HEK293T (cell line): ENCODE data around the gene APBB2.

Experiments
- CTCF ChIA-PET: fragments of 350-600 bp; formaldehyde crosslinking; extraction: SDS; loops from one replicate; lab custom pipeline; 2021; ENCODE audit warnings: antibody characterized with exemption, inconsistent platforms; lab: Yijun Ruan, JAX
- POLR2A ChIA-PET: fragments of 350-600 bp; formaldehyde crosslinking; extraction: SDS; loops from one replicate; lab custom pipeline; 2020; ENCODE audit warnings: antibody characterized with exemption, inconsistent platforms; lab: Yijun Ruan, JAX
- DNase-seq: peaks from one replicate; pipeline ENCODE4 v3.0.0; 2012; ENCODE audit warnings: mixed read lengths; ENCODE audit errors: extremely low spot score
- ARNT ChIP-seq: fragments of 450-650 bp; IDR thresholded peaks from 2 replicates; pipeline ENCODE4 v1.6.1; 2017; ENCODE audit warnings: mild to moderate bottlenecking
- BHLHE40 ChIP-seq: fragments of 450-650 bp; IDR thresholded peaks from 2 replicates; pipeline ENCODE4 v1.6.1; 2016; ENCODE audit warnings: mild to moderate bottlenecking, moderate library complexity, borderline replicate concordance
- CTBP1 ChIP-seq: fragments of 450-650 bp; IDR thresholded peaks from 2 replicates; pipeline ENCODE4 v1.6.1; 2016; ENCODE audit warnings: borderline replicate concordance
- ELF4 ChIP-seq: fragments of 450-650 bp; IDR thresholded peaks from 2 replicates; pipeline ENCODE4 v1.6.1; 2017; ENCODE audit warnings: antibody characterized with exemption
- FOXA1 ChIP-seq: fragments of 450-650 bp; IDR thresholded peaks from 2 replicates; pipeline ENCODE4 v1.6.1; 2016; ENCODE audit warnings: mild to moderate bottlenecking
- FOXK2 ChIP-seq: fragments of 450-650 bp; IDR thresholded peaks from 2 replicates; pipeline ENCODE4 v1.6.1; 2016; ENCODE audit warnings: mild to moderate bottlenecking
- FOXM1 ChIP-seq: fragments of 450-650 bp; IDR thresholded peaks from 2 replicates; pipeline ENCODE4 v1.6.1; 2017; ENCODE audit warnings: mild to moderate bottlenecking, borderline replicate concordance
- HDGF ChIP-seq: fragments of 450-650 bp; IDR thresholded peaks from 2 replicates; pipeline ENCODE4 v1.6.1; 2017; ENCODE audit warnings: antibody characterized with exemption, borderline replicate concordance
- L3MBTL2 ChIP-seq: fragments of 450-650 bp; conservative IDR thresholded peaks from 2 replicates; pipeline ENCODE4 v1.6.1; 2016; ENCODE audit warnings: mild to moderate bottlenecking
- LEF1 ChIP-seq: fragments of 450-650 bp; IDR thresholded peaks from 2 replicates; pipeline ENCODE4 v1.6.1; 2017; ENCODE audit warnings: mild to moderate bottlenecking, borderline replicate concordance
- NFRKB ChIP-seq: fragments of 450-650 bp; IDR thresholded peaks from 2 replicates; pipeline ENCODE4 v1.6.1; 2016; ENCODE audit warnings: mild to moderate bottlenecking, moderate library complexity
- SP1 ChIP-seq: fragments of 450-650 bp; IDR thresholded peaks from 2 replicates; pipeline ENCODE4 v1.6.1; 2017
- SUZ12 ChIP-seq: fragments of 450-650 bp; IDR thresholded peaks from 2 replicates; pipeline ENCODE4 v1.6.1; 2016; ENCODE audit warnings: mild to moderate bottlenecking
- TARDBP ChIP-seq: fragments of 450-650 bp; IDR thresholded peaks from 2 replicates; pipeline ENCODE4 v1.6.1; 2016
- ZNF384 ChIP-seq: fragments of 450-650 bp; IDR thresholded peaks from 2 replicates; pipeline ENCODE4 v1.6.1; 2016
- TF ChIP-seq, protein P1 (sequence below): fragments of 450-650 bp; IDR thresholded peaks from 2 replicates; pipeline ENCODE4 v1.6.1; 2016

Gene APBB2

DNA sequence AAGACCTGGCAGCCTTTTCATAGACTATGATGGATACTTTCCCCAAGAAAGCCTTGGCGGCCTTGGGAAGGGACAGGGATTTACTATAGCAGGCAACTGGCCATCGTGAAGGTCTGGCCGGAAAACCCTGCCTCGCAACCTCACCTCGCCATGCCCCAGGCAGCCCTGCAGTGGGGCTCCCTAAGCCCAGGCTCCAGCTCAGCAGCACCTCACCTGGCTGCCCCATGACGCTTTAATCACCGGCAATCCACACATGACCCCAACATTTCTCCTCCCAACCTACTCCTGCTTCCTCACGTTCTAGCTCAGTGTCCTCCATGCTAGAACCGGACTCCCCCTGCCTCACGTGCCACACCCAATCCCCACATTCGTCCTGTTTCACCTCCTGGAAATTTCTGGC, 382.2 kb downstream of the APBB2 start:
- no peak for DNase-seq
- no peak for TF ChIP-seq TARDBP
- TF ChIP-seq, protein P1, sequence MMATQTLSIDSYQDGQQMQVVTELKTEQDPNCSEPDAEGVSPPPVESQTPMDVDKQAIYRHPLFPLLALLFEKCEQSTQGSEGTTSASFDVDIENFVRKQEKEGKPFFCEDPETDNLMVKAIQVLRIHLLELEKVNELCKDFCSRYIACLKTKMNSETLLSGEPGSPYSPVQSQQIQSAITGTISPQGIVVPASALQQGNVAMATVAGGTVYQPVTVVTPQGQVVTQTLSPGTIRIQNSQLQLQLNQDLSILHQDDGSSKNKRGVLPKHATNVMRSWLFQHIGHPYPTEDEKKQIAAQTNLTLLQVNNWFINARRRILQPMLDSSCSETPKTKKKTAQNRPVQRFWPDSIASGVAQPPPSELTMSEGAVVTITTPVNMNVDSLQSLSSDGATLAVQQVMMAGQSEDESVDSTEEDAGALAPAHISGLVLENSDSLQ, result no peak
- TF ChIP-seq CTBP1, result no peak
- no peak for TF ChIP-seq FOXA1
- TF ChIP-seq SUZ12, result no peak
- no peak for TF ChIP-seq FOXM1
- no peak for TF ChIP-seq ARNT
- TF ChIP-seq L3MBTL2, result no peak
- no peak for TF ChIP-seq SP1
- no peak for TF ChIP-seq ZNF384
- no peak for TF ChIP-seq NFRKB
- no peak for TF ChIP-seq FOXK2
- TF ChIP-seq LEF1, result no peak
- TF ChIP-seq HDGF, result no peak
- TF ChIP-seq BHLHE40, result no peak
- no peak for TF ChIP-seq ELF4
- CTCF ChIA-PET, result no interaction called here
- POLR2A ChIA-PET, result no interaction called here

DNA sequence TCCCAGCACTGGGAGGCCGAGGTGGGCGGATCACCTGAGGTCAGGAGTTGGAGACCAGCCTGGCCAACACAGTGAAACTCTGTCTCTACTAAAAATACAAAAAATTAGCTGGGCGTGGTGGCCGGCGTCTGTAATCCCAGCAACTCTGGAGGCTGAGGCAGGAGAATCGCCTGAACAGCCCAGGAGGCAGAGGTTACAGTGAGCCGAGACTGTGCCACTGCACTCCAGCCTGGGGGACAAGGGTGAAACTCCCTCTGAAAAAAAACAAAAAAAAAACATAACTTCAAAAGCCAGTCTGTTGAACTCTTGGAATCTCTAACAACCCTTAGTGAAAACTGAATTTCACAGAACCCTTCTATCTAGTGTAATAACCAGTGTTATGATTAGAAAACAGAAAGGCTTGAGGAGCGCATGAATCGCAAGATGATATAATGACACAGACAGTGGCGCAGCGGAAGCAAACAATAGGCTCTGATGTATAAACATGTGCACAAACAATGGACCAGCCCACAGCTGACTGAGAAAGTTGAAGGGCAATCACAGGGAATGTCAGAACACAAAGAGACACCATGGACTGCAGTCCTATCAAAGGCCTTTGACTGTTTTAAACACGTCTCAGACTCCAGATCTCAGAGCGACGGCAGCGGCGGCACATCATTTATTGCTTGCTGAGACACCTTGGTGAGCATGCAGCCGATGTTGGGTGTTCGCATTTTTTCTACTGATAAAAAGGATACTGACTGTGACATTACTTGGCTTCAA, 383.0 kb downstream of the APBB2 start:
- no peak for DNase-seq
- POLR2A ChIA-PET, result no interaction called here
- CTCF ChIA-PET, result no interaction called here
- no peak for TF ChIP-seq SP1
- no peak for TF ChIP-seq NFRKB
- no peak for TF ChIP-seq FOXA1

DNA sequence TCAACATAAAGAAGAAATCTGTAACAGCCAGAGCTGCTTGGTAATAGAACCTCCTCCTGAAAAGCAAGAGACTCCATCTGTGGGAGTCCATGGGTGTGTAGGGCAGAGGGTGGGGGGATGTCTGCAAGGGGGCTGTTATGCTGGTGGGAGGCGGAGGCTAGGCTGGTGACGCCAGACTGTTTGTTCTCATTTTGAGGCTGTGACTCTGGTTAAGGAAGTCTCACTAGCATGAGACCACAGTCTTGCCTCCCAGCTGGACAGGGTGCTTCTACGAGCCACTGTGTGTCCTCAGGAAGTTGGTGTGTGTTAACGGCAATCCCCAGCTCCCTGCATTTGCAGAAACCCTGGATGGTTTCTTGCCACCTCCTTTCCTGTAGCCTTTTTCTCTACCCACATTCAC, 384.8 kb downstream of the APBB2 start:
- DNase-seq, result no peak
- CTCF ChIA-PET, result no interaction called here
- TF ChIP-seq HDGF, result no peak
- no peak for TF ChIP-seq FOXM1
- TF ChIP-seq ARNT, result no peak
- no peak for TF ChIP-seq BHLHE40
- no peak for TF ChIP-seq TARDBP
- TF ChIP-seq LEF1, result no peak
- TF ChIP-seq NFRKB, result no peak
- no peak for TF ChIP-seq ELF4
- TF ChIP-seq SUZ12, result no peak
- no peak for TF ChIP-seq L3MBTL2
- TF ChIP-seq FOXK2, result no peak
- TF ChIP-seq CTBP1, result no peak
- no peak for TF ChIP-seq FOXA1
- POLR2A ChIA-PET, result no interaction called here

DNA sequence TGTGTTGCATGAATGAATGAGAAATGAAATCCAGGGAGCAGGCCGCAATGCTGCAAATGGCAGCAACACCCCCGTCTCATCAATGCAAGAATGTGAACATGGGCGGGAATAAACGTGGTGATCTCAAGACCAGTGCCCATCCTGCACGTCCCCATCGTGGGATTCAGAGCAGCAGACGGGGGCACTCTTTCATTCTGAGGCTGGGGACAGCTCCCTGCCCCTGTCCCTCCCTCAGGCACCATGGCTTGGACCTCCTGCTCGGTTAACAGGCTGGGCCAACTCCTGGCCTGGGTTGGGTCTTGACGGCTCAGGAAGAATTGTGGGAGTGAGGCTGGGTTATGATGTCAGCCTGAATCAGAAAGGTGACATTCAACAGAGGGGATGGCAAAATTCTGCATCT, 385.7 kb downstream of the APBB2 start:
- no peak for DNase-seq
- POLR2A ChIA-PET, result no interaction called here
- CTCF ChIA-PET, result no interaction called here
- TF ChIP-seq LEF1, result no peak
- no peak for TF ChIP-seq BHLHE40
- no peak for TF ChIP-seq HDGF
- TF ChIP-seq TARDBP, result no peak
- no peak for TF ChIP-seq FOXA1
- TF ChIP-seq ZNF384, result no peak
- TF ChIP-seq SUZ12, result no peak
- no peak for TF ChIP-seq SP1
- TF ChIP-seq FOXM1, result no peak
- TF ChIP-seq ARNT, result no peak
- no peak for TF ChIP-seq CTBP1
- no peak for TF ChIP-seq ELF4
- no peak for TF ChIP-seq FOXK2
- TF ChIP-seq, protein P1, result no peak

DNA sequence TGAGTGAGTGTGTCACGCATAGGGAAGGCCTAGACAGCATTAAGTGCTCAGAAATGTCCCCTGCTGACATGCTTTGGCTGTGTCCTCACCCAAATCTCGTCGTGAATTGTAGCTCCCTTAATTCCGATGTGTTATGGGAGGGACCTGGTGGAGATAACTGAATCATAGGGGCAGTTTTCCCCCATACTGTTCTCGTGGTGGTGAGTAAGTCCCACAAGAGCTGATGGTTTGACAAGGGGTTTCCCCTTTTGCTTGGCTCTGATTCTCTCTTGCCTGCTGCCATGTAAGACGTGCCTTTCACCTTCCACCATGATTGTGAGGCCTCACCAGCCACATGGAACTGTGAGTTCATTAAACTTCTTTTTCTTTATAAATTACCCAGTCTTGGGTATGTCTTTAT, 386.6 kb downstream of the APBB2 start:
- CTCF ChIA-PET, result no interaction called here
- TF ChIP-seq HDGF (no peak), ELF4 (no peak), BHLHE40 (no peak), NFRKB (no peak), FOXA1 (no peak), SP1 (no peak)
- TF ChIP-seq, protein P1, result no peak

DNA sequence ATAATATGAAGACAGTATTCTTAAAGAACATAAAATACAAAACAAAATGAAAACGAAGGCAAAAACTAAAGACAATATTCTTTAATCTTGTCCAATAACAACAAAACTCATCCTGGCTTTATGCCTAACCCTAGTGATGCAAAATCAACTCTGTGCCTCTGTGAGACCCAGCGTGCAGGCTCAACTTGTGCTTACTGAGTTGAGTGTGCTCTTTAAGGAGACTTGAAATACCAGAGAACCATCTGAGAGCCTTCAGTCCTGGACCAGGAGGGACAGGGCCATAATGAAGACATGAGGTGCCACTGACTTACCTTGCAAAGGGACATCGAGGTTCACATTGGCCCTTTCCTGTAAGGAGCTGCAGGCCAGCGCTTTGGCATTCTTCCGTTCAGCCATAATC, 387.5 kb downstream of the APBB2 start:
- DNase-seq, result no peak
- POLR2A ChIA-PET, result no interaction called here
- TF ChIP-seq SUZ12, result no peak
- TF ChIP-seq, protein P1, result no peak
- CTCF ChIA-PET, result no interaction called here

More for the DNA sequence above, 386.6 kb downstream of the APBB2 start:
- POLR2A ChIA-PET, result no interaction called here
- no peak for DNase-seq
